Vagina (tissue), 2 donors: ENCODE results near the gene CELF4. TPM values are rescaled to one million over a fixed set of nuclear protein-coding genes. Genes with fewer than 3 reads are reported as not detected.

Source experiments
- DNase-seq, 2 donors: peaks; one replicate each; pipeline ENCODE4 v3.0.0-alpha.2; 2017; ENCODE audit errors: extremely low spot score in 2 of 2
- H3K27ac ChIP-seq: fragments of 200-600 bp; sonication (generic); one replicate; pipeline ENCODE4 v1.5.1; 2019
- H3K27me3 ChIP-seq: fragments of 200-600 bp; sonication (generic); one replicate; pipeline ENCODE4 v1.5.1; 2019
- H3K36me3 ChIP-seq, 2 donors: fragments of 200-600 bp; sonication (generic); one replicate each; pipeline ENCODE4 v1.5.1; 2017 to 2019
- H3K4me1 ChIP-seq: fragments of 200-600 bp; sonication (generic); one replicate; pipeline ENCODE4 v1.5.1; 2019
- H3K4me3 ChIP-seq, 2 donors: fragments of 200-600 bp; sonication (generic); 1 replicate in 1 of 2; 2 replicates in 1 of 2; pipeline ENCODE4 v1.5.1; 2016 to 2019
- H3K9me3 ChIP-seq: fragments of 200-600 bp; sonication (generic); one replicate; pipeline ENCODE4 v1.5.1; 2019
- POLR2A ChIP-seq, 2 donors: fragments of 450-650 bp; IDR thresholded peaks; one replicate each; pipeline ENCODE4 v1.6.1; 2017; ENCODE audit warnings: antibody characterized with exemption in 2 of 2, mild to moderate bottlenecking in 2 of 2, moderate library complexity in 2 of 2
- POLR2AphosphoS5 ChIP-seq, 2 donors: sonication (generic); formaldehyde crosslinking; IDR thresholded peaks; one replicate each; pipeline ENCODE4 v1.9.0; 2017; ENCODE audit warnings: antibody characterized with exemption in 2 of 2, mild to moderate bottlenecking in 2 of 2, low read depth in 1 of 2; ENCODE audit not compliant: insufficient read depth in 1 of 2
- intact Hi-C: fragments of 100-400 bp; cut with DNase I; formaldehyde crosslinking; loops from one replicate; pipeline ENCODE4 v1.15.1; 2023
- total RNA-seq: library from RNA; depleted of rRNA; stranded (reverse); fragments of >200 nt; gene quantifications from one replicate; pipeline ENCODE4 v1.2.3, GENCODE V29; 2016
- TF ChIP-seq, protein P1 (sequence below), 3 experiments: fragments of 450-650 bp in 2 of 3; fragments of 200-600 bp in 1 of 3; sonication (generic) in 1 of 3; IDR thresholded peaks; one replicate each; pipeline ENCODE4 v1.5.1; 2017 to 2019; ENCODE audit warnings: antibody characterized with exemption in 3 of 3, mild to moderate bottlenecking in 2 of 3, moderate library complexity in 2 of 3

CELF4 gene
- total RNA-seq, 1 donor from 2014 or later = 2.2 TPM

DNA sequence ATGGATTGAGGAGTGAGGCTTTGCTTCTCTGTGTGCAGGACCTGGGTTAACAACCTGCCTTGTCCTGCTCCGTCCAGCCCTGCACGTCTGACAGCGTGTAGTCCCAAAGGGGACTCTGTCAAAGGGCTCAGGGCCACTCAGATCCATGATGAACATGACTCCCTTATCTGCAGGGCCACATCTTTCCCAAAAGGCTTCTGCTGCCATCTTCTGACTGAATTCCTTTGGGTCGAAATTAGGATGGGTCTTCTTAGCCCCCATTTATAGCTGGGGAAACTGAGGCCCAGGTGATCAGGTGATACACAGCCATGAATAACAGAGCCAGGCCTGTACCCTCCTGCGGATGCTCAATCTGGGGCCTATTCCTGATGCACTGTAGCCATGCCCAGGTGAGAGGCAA is 109.2 kb downstream of the CELF4 start:
- Histone ChIP-seq H3K9me3 (no peaks in the 10 kb centered on the region), H3K4me1 (no peaks in the 10 kb centered on the region), H3K36me3 (no peaks in the 10 kb centered on the region), H3K27ac (no peak overlapping the region), H3K4me3 (no peak overlapping the region), H3K27me3 (no peaks in the 10 kb centered on the region)
- intact Hi-C loops = no loop called here
- no peak for DNase-seq
- TF ChIP-seq POLR2AphosphoS5 (IDR thresholded peaks at IDR 0.05; ENCODE audit: insufficient read depth in 1 of 2, low read depth in 1 of 2) = no peak

DNA sequence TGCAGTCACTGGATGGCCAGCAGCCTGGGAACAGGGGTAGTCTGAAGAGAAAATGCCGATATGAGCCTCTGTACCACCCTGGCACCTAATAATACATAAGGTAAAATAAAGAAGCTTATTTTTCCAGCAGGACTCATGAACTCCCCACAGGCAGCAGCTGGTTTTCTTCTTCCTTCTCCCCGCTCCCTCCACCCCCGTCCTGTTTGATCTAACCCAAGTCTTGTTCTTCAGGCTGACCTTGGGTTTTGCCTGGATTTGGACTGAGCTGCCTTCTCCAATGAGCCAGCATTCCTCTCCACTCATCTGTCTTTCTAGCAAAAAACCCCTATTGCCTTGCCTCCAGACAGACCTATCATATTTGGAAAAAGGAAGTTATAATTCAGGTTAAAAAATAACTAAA is 111.8 kb downstream of the CELF4 start:
- no peak for TF ChIP-seq POLR2A (IDR thresholded peaks at IDR 0.05)
- TF ChIP-seq, protein P1, sequence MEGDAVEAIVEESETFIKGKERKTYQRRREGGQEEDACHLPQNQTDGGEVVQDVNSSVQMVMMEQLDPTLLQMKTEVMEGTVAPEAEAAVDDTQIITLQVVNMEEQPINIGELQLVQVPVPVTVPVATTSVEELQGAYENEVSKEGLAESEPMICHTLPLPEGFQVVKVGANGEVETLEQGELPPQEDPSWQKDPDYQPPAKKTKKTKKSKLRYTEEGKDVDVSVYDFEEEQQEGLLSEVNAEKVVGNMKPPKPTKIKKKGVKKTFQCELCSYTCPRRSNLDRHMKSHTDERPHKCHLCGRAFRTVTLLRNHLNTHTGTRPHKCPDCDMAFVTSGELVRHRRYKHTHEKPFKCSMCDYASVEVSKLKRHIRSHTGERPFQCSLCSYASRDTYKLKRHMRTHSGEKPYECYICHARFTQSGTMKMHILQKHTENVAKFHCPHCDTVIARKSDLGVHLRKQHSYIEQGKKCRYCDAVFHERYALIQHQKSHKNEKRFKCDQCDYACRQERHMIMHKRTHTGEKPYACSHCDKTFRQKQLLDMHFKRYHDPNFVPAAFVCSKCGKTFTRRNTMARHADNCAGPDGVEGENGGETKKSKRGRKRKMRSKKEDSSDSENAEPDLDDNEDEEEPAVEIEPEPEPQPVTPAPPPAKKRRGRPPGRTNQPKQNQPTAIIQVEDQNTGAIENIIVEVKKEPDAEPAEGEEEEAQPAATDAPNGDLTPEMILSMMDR (IDR thresholded peaks at IDR 0.05) = no peak
- TF ChIP-seq POLR2AphosphoS5 (IDR thresholded peaks at IDR 0.05; ENCODE audit: insufficient read depth in 1 of 2, low read depth in 1 of 2) = no peak
- DNase-seq = no peak
- Histone ChIP-seq H3K9me3 (no peaks in the 10 kb centered on the region), H3K4me3 (no peak overlapping the region), H3K36me3 (no peaks in the 10 kb centered on the region), H3K27me3 (no peaks in the 10 kb centered on the region), H3K27ac (no peak overlapping the region), H3K4me1 (no peaks in the 10 kb centered on the region)
- intact Hi-C loops = no loop called here

DNA sequence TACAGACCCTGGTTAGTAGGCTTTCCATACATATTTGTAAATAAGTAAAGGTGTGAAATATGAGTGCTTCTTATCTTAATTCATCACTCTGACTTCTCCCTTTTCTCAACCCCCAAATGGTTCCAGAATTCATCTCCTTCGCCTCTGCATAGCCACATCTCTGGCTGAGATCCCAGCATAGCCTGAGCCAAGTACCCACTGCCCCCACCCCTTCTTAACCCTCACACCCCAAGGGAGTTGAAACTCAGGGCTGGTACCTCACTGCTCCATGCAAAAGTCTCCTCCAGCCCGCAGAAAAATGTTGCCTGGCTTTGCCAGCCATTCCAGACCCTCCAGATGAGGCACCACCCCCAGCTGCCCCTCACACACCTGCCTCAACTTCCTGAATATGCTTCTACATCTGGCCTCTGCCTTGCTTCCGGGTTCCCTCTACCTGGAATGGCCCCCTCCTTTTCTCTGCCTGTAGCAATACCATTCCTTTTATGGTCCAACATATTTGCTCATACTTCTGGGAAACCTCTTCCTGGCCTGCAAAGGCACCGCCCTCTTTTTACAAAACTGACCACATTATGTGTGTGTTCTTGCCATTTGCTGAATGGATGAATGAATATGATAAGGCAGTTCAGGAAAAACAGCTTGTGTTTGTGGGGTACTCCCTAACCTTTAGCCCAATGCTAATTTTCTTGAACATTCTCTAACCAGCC is 112.8 kb downstream of the CELF4 start:
- Histone ChIP-seq H3K27ac (no peak overlapping the region), H3K27me3 (no peaks in the 10 kb centered on the region), H3K4me3 (no peak overlapping the region), H3K9me3 (no peaks in the 10 kb centered on the region), H3K4me1 (no peaks in the 10 kb centered on the region), H3K36me3 (no peaks in the 10 kb centered on the region)
- DNase-seq = no peak
- TF ChIP-seq, protein P1 (IDR thresholded peaks at IDR 0.05) = no peak
- no peak for TF ChIP-seq POLR2AphosphoS5 (IDR thresholded peaks at IDR 0.05; ENCODE audit: insufficient read depth in 1 of 2, low read depth in 1 of 2)
- no peak for TF ChIP-seq POLR2A (IDR thresholded peaks at IDR 0.05)
- intact Hi-C loops = no loop called here

DNA sequence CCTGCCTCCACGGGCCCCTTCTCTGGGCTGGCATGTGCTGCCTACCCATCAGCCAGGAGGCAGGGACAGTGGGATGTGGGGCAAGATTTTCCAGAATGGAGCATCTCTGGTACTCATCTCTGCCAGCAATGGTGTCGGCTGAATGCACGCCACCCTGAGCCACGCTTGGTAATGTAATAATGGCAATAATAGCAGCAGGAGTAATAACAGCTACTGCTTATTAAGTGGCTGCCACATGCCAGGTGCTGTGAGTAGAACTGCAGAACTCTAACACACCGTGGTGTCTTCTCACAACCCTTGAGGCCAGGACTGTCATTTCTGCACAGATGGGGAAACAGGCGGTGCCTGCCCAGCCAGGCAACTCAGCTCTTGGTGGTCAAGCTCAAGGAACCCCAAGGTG is 113.6 kb downstream of the CELF4 start:
- no peaks in the 10 kb centered on the region for H3K27me3 ChIP-seq
- no peaks in the 10 kb centered on the region for H3K36me3 ChIP-seq
- intact Hi-C loops = no loop called here
- TF ChIP-seq POLR2AphosphoS5 (IDR thresholded peaks at IDR 0.05; ENCODE audit: insufficient read depth in 1 of 2, low read depth in 1 of 2) (no peak), POLR2A (IDR thresholded peaks at IDR 0.05) (no peak)
- TF ChIP-seq, protein P1 (IDR thresholded peaks at IDR 0.05) = no peak
- DNase-seq = no peak
- H3K27ac ChIP-seq = no peak overlapping the region
- no peaks in the 10 kb centered on the region for H3K9me3 ChIP-seq
- H3K4me1 ChIP-seq = no peaks in the 10 kb centered on the region
- no peak overlapping the region for H3K4me3 ChIP-seq

DNA sequence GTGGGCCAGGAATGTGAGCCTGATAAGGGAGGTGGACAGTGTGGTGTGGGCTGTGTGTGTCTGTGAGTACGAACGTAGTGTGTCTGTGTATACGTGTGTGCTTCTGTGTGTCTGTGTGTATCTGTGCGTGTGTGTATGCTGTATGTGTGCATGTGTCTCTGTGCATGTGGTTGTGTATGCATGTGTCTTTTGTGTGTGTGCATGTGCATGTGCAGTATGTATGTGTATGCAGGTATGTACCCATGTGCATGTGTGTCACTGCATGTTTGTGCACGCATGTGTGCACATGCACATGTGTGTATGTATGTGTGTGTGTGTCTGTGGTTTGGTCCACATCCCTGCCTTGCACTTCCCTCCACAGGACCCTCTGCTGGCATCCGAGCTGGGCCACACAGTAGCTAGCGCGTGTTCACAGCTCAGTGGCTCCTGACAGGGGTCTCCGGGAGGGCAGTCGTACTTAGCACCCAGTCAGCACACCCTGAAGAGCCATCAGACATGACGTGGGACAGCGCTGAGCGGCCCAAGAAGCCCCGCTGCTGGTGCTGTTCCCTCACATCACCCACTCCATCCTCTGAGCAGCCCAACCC is 114.3 kb downstream of the CELF4 start:
- Histone ChIP-seq H3K4me1 (no peaks in the 10 kb centered on the region), H3K27ac (no peak overlapping the region), H3K36me3 (no peaks in the 10 kb centered on the region), H3K4me3 (no peak overlapping the region), H3K27me3 (no peaks in the 10 kb centered on the region), H3K9me3 (no peaks in the 10 kb centered on the region)
- TF ChIP-seq POLR2AphosphoS5 (IDR thresholded peaks at IDR 0.05; ENCODE audit: insufficient read depth in 1 of 2, low read depth in 1 of 2) (no peak), POLR2A (IDR thresholded peaks at IDR 0.05) (no peak)
- TF ChIP-seq, protein P1 (IDR thresholded peaks at IDR 0.05) = no peak
- intact Hi-C loops = no loop called here
- DNase-seq = no peak
